Measurements from ENCODE around the gene CDKN2C.
A peak's percentile ranks its signal among the peaks of the same experiment; 100 is the strongest.

DNA sequence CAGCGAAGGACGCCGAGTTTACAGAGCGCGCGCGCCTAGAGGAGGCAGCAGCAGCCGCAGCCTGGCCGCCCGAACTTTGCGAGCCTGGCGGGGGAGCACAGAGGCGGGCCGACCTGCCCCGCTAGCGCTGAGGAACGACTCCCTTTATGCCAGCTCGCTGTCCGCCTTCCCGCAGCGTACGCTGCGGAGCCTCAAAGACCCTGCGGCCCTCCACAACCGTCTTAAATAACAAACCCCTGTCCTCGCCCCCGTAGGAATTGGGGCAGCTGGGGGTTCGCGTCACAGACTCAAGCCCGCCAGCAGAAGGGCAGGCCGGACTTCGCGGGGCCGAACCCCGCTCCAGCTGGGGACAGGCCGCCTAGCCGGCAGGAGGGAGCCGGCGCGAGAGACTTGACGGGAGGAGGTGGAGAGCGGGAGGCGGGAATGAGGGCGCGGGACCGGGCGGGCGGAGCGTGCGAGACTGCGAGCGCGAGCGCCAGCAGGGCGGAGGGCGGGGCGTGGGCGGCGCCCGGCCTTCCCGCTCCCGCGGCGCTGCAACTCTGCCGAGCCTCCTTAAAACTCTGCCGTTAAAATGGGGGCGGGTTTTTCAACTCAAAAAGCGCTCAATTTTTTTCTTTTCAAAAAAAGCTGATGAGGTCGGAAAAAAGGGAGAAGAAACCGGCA lies 1.8 kb upstream of the CDKN2C start:
- TF ChIP-seq CTCF (IDR thresholded peaks at IDR 0.05) = peak in 2 of 3 donors; percentile 53 to 54
- no peak for TF ChIP-seq EP300 (IDR thresholded peaks at IDR 0.05)
- peak; percentile 79 for TF ChIP-seq POLR2A (IDR thresholded peaks at IDR 0.05)
